Thyroid gland (tissue), 4 donors: Measurements from ENCODE around the gene ZNF302. TPM values are rescaled to one million over a fixed set of nuclear protein-coding genes. Genes with fewer than 3 reads are reported as not detected.

Experiments
- DNase-seq, 2 donors: peaks; one replicate each; pipeline ENCODE4 v3.0.0-alpha.2; 2019
- H3K27ac ChIP-seq, 3 donors: fragments of 200-600 bp; sonication (generic); 1 replicate in 2 of 3; 2 replicates in 1 of 3; pipeline ENCODE4 v1.5.1; 2016 to 2019; ENCODE audit warnings: mild to moderate bottlenecking in 1 of 3, moderate library complexity in 1 of 3
- H3K27me3 ChIP-seq: fragments of 200-600 bp; sonication (generic); one replicate; pipeline ENCODE4 v1.5.1; 2019
- H3K36me3 ChIP-seq, 2 donors: fragments of 200-600 bp; sonication (generic); one replicate each; pipeline ENCODE4 v1.5.1; 2016 to 2019
- H3K4me1 ChIP-seq, 2 donors: fragments of 200-600 bp; sonication (generic); one replicate each; pipeline ENCODE4 v1.5.1; 2017 to 2019
- H3K4me3 ChIP-seq, 3 donors: fragments of 200-600 bp; sonication (generic); replicated peaks in 1 of 3; 1 replicate in 2 of 3; 2 replicates in 1 of 3; pipeline ENCODE4 v1.5.1; 2016; ENCODE audit warnings: mild to moderate bottlenecking in 1 of 3
- H3K9me3 ChIP-seq: fragments of 200-600 bp; sonication (generic); one replicate; pipeline ENCODE4 v1.5.1; 2017
- POLR2A ChIP-seq, 2 donors: fragments of 450-650 bp; IDR thresholded peaks; one replicate each; pipeline ENCODE4 v1.6.1; 2017; ENCODE audit warnings: antibody characterized with exemption in 2 of 2, mild to moderate bottlenecking in 2 of 2, moderate library complexity in 1 of 2
- WGBS, 2 donors: methylation state at CpG; one replicate each; pipeline ENCODE4 v1.1.5; 2017; 5-methylcytosine and 5-hydroxymethylcytosine counted together
- intact Hi-C: fragments of 100-400 bp; cut with DNase I; formaldehyde crosslinking; loops from one replicate; pipeline ENCODE4 v1.15.1; 2023
- small RNA-seq: library from RNA; depleted of rRNA; stranded (forward); fragments of <200 nt; gene quantifications from one replicate; pipeline ENCODE3, GENCODE V24; 2016
- total RNA-seq, 4 donors: library from RNA; depleted of rRNA; stranded (reverse); fragments of >200 nt; gene quantifications; one replicate each; pipeline ENCODE4 v1.2.3, GENCODE V29; 2016
- TF ChIP-seq, protein P1 (sequence below), 6 experiments: fragments of 200-600 bp in 3 of 6; fragments of 450-650 bp in 3 of 6; sonication (generic) in 3 of 6; IDR thresholded peaks; one replicate each; pipeline ENCODE4 v1.5.1; 2016 to 2019; ENCODE audit warnings: antibody characterized with exemption in 6 of 6, mild to moderate bottlenecking in 2 of 6, inconsistent platforms in 1 of 6, moderate library complexity in 1 of 6

ZNF302 gene
- total RNA-seq, 4 donors from 2014 or later, result 33.5 to 60.8 (median 47.9) TPM

DNA sequence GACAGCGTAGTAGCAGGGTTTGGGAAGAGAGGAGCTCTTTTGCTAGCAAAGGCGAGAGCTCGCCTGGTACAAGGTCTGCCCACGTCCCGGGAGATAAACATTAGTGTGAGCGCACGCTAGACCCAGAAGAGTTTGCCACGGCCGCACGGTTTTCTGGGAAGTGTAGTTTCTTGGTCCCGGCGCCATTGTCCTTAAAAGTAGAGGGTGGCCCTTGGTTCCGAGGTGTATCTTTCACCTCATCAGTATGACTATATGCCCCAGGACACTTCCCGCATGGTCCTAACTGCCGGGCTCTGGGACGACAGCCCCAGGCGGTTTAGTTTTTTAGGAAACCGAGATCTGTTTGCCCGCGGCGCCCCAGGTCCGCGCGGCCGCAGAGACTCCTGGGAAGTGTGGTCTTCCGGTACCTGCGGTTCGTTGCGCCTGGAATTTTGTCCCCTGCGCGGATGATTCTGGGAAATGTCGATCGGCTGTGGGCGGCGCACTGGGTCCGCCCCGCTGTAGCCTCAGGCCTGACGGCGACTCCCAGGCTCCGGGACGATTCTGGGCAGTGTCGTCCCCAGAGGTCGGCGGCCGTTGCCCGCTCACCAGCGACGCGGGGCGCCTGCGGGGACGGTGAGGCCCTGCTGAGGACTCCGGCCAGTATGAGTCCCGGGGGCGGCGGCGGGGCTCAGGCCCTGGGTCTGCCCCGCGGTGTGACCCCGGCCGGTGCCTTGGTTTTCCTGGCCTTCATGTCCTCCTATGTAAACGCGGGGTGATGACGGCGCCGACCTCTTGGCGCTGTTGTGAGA, 56.5 kb downstream of the ZNF302 start, which contains the start of gene ZNF181:
Gene ZNF181, plus strand, starts transcription at position 498 of the 791 bp plus-strand sequence. CDS start 795 bp downstream, outside the sequence.
- WGBS, 2 donors, result 0% methylated on average over 17 to 28 of the region's 67 CpGs
- Histone ChIP-seq H3K36me3 (peaks cover 0 to 1% of the 10 kb centered on the region in 2 donors), H3K4me3 (peak within 1 kb of the TSS; percentile 62 to 75 (median 66)), H3K27me3 (no peaks in the 10 kb centered on the region), H3K9me3 (no peaks in the 10 kb centered on the region), H3K4me1 (peaks cover 15 to 19% of the 10 kb centered on the region in 2 donors), H3K27ac (peak within 1 kb of the TSS; percentile 92 to 99 (median 96))
- peak; percentile 90 to 91 for DNase-seq
- TF ChIP-seq POLR2A (IDR thresholded peaks at IDR 0.05), result peak; percentile 10 to 68
- TF ChIP-seq, protein P1, sequence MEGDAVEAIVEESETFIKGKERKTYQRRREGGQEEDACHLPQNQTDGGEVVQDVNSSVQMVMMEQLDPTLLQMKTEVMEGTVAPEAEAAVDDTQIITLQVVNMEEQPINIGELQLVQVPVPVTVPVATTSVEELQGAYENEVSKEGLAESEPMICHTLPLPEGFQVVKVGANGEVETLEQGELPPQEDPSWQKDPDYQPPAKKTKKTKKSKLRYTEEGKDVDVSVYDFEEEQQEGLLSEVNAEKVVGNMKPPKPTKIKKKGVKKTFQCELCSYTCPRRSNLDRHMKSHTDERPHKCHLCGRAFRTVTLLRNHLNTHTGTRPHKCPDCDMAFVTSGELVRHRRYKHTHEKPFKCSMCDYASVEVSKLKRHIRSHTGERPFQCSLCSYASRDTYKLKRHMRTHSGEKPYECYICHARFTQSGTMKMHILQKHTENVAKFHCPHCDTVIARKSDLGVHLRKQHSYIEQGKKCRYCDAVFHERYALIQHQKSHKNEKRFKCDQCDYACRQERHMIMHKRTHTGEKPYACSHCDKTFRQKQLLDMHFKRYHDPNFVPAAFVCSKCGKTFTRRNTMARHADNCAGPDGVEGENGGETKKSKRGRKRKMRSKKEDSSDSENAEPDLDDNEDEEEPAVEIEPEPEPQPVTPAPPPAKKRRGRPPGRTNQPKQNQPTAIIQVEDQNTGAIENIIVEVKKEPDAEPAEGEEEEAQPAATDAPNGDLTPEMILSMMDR (IDR thresholded peaks at IDR 0.05), result no peak
- intact Hi-C loops, result no loop called here

DNA sequence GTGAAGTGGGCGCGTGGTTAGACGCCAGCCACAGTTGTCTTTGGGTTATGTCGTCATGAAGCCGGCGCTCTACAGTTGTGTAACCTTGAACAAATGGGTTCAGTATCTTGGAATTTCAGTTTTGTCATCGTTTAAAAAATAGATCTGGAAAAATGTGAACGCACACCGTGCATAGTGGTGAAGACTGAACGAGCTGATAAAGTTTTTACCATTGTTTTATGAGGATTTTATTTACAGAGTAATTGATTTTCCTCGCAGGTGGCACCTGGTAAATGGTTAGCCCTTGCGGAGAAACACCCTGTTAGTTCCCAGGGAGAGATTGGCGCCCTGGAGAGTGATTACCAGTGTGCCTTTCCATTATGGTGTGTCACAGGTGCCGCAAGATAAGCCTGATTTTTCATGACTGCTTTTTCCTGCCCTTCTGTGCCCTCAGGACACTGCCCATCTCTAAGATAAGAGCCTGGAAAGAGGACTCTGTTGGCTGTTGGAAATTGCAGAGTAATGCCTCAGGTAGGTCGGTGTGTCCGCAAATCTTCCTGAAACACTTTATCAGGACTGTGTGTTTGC, 57.1 kb downstream of the ZNF302 start:
- intact Hi-C loops, result loop anchor here (5.0 kb wide), 1 partner anchor 38 kb away; the partner anchor contains the start of gene ZNF599
- 8 to 13% methylated on average over 16 of the region's 16 CpGs for WGBS, 2 donors

More for the DNA sequence above, 57.1 kb downstream of the ZNF302 start:
- no peaks in the 10 kb centered on the region for H3K9me3 ChIP-seq
- H3K27ac ChIP-seq, result peak overlapping the region; percentile 92 to 99 (median 96)
- peaks cover 15 to 19% of the 10 kb centered on the region in 2 donors for H3K4me1 ChIP-seq
- no peak for DNase-seq
- H3K36me3 ChIP-seq, result peaks cover 6 to 8% of the 10 kb centered on the region in 2 donors
- TF ChIP-seq POLR2A (IDR thresholded peaks at IDR 0.05), result no peak
- TF ChIP-seq, protein P1 (IDR thresholded peaks at IDR 0.05), result no peak
- H3K27me3 ChIP-seq, result no peaks in the 10 kb centered on the region
- H3K4me3 ChIP-seq, result peak overlapping the region; percentile 62 to 75 (median 66)

Small RNAs within 50 kb of the gene (small RNA-seq; reads per million reads assigned to genes)
- not detected for gene RF00611

Other genes with a start within 250 kb of the ZNF302 start
- gene UBA2, start 249.3 kb upstream of the ZNF302 start, total RNA-seq, result 100 to 1,000 TPM in 2 of 4 donors, 10 to 100 TPM in 2; 70.3 to 108 (median 97.7) TPM
- gene WTIP, start 195.9 kb upstream of the ZNF302 start, total RNA-seq, result 10 to 100 TPM; 14.1 to 22.1 (median 16.7) TPM
- gene SCGB2B2, start 519 bp upstream of the ZNF302 start, total RNA-seq, result 1 to 10 TPM; 1.0 to 2.0 (median 1.5) TPM
- gene ZNF181, start 56.6 kb downstream of the ZNF302 start, total RNA-seq, result 10 to 100 TPM; 28.1 to 39.8 (median 36.0) TPM
- gene ZNF599, start 95.5 kb downstream of the ZNF302 start, total RNA-seq, result 10 to 100 TPM; 14.3 to 22.5 (median 17.2) TPM
- gene ZNF30, start 249.2 kb downstream of the ZNF302 start, total RNA-seq, result 1 to 10 TPM; 2.4 to 5.6 (median 3.1) TPM